Measurements from ENCODE around the gene DPM2. TPM values are rescaled to one million over a fixed set of nuclear protein-coding genes. Genes with fewer than 3 reads are reported as not detected.

Gene DPM2
- total and polyA plus RNA-seq, 2 experiments from 2014 or later: 27.0 to 66.5 TPM

DNA sequence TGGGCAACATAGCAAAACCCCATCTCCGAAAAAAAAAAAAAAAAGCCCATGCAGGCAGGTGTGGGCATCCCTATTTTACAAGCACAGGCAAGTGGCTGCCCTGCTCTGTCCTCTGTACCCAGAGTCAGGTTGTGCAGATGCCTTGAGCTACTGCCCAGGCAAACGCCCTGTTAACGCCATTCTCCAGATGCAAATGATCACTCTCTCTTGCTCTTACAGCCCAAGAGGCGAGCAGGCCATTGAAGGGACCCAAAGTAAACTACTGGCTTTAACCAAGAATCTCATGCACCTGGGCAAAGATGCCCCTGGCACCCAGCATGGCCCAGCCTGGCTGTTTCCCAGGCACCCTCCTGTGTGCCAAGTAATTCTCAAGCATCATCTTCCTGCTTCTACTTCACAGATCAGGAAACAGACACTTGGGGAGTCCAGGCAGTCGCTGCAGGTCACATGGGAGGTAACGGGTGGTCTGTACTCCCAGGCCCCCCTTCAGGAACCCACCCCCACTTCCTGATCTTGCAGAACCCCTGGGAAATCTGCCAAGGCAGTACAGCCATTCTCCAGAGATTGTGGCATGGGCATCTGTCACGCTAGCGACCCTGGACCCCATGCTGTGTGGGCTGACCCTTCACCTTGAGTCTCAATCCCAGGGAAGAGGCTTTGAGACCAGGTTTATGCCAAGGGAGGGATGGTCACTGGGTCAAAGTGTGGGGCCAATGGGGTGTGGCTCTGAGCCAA, 28.9 kb upstream of the DPM2 start:
- TF ChIP-seq EZH2 (IDR thresholded peaks at IDR 0.05; ENCODE audit: insufficient read depth, poor library complexity, severe bottlenecking) (no peak), EZH2phosphoT487 (IDR thresholded peaks at IDR 0.05; ENCODE audit: insufficient read depth, low read depth) (no peak)
- no peaks in the 10 kb centered on the region for H3K9me3 ChIP-seq (ENCODE audit: low read depth)
- no peaks in the 10 kb centered on the region for H3K36me3 ChIP-seq (ENCODE audit: low read depth)
- H3F3A ChIP-seq (ENCODE audit: insufficient read depth): peaks cover 25% of the 10 kb centered on the region
- H3K9ac ChIP-seq: peak overlapping the region; percentile 91
- peak overlapping the region; percentile 99 for H3K27ac ChIP-seq
- no peak overlapping the region for H3K4me2 ChIP-seq (ENCODE audit: unreplicated experiment)
- in situ Hi-C loops (cut with MboI): no loop called here
- H3K27me3 ChIP-seq (replicated peaks; ENCODE audit: insufficient read depth): no peaks in the 10 kb centered on the region
- no peaks in the 10 kb centered on the region for H3K9me2 ChIP-seq (ENCODE audit: insufficient read depth)
- WGBS, 2 experiments (ENCODE audit: low coverage in 1 of 2, low lambda C conversion rate in 2 of 2, missing lambda C conversion rate in 2 of 2): 50 to 51% methylated on average over 8 of the region's 8 CpGs
- peaks cover 81% of the 10 kb centered on the region for H3K79me2 ChIP-seq (ENCODE audit: insufficient read depth)
- peaks cover 55% of the 10 kb centered on the region for H3K4me1 ChIP-seq (ENCODE audit: insufficient read depth)
- no peaks in the 10 kb centered on the region for H4K20me1 ChIP-seq (ENCODE audit: insufficient read depth)
- no peak overlapping the region for H3K4me3 ChIP-seq
- DNase-seq: no peak
- no peak overlapping the region for H2AFZ ChIP-seq

DNA sequence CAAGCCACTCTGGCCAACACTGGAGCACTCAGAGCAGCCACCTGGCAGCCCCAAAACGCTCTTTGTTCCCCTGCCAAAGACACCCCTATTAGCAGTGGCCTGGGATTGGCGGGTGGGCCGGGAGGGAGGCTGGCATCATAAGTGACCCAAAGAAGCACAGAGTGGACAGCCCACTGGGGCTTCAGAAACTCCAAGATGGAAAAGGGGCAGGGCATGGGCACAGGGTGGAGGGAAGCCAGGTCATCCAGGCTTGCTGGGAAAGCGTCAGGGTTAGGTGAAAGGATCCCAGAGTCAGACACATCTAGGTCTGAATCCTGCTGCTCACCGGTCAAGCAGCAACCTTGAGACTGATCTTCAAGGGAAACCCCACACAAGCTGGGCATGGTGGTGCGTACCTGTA, 28.3 kb upstream of the DPM2 start:
- no peaks in the 10 kb centered on the region for H3K9me3 ChIP-seq (ENCODE audit: low read depth)
- no peaks in the 10 kb centered on the region for H3K9me2 ChIP-seq (ENCODE audit: insufficient read depth)
- TF ChIP-seq EZH2 (IDR thresholded peaks at IDR 0.05; ENCODE audit: insufficient read depth, poor library complexity, severe bottlenecking) (no peak), EZH2phosphoT487 (IDR thresholded peaks at IDR 0.05; ENCODE audit: insufficient read depth, low read depth) (no peak)
- no peaks in the 10 kb centered on the region for H3K36me3 ChIP-seq (ENCODE audit: low read depth)
- in situ Hi-C loops (cut with MboI): no loop called here
- peaks cover 25% of the 10 kb centered on the region for H3F3A ChIP-seq (ENCODE audit: insufficient read depth)
- peak overlapping the region; percentile 40 for H3K4me2 ChIP-seq (ENCODE audit: unreplicated experiment)
- peak overlapping the region; percentile 27; the same call in 1 of the 2 replicates for H2AFZ ChIP-seq
- DNase-seq: peak; percentile 58
- H3K4me3 ChIP-seq: peak overlapping the region; percentile 14; the same call in 1 of the 2 replicates
- peaks cover 82% of the 10 kb centered on the region for H3K79me2 ChIP-seq (ENCODE audit: insufficient read depth)
- peaks cover 54% of the 10 kb centered on the region for H3K4me1 ChIP-seq (ENCODE audit: insufficient read depth)
- H3K27me3 ChIP-seq (replicated peaks; ENCODE audit: insufficient read depth): no peaks in the 10 kb centered on the region
- peak overlapping the region; percentile 99 for H3K27ac ChIP-seq
- 23 to 28% methylated on average over 6 of the region's 6 CpGs for WGBS, 2 experiments (ENCODE audit: low coverage in 1 of 2, low lambda C conversion rate in 2 of 2, missing lambda C conversion rate in 2 of 2)
- peak overlapping the region; percentile 91 for H3K9ac ChIP-seq
- no peaks in the 10 kb centered on the region for H4K20me1 ChIP-seq (ENCODE audit: insufficient read depth)

DNA sequence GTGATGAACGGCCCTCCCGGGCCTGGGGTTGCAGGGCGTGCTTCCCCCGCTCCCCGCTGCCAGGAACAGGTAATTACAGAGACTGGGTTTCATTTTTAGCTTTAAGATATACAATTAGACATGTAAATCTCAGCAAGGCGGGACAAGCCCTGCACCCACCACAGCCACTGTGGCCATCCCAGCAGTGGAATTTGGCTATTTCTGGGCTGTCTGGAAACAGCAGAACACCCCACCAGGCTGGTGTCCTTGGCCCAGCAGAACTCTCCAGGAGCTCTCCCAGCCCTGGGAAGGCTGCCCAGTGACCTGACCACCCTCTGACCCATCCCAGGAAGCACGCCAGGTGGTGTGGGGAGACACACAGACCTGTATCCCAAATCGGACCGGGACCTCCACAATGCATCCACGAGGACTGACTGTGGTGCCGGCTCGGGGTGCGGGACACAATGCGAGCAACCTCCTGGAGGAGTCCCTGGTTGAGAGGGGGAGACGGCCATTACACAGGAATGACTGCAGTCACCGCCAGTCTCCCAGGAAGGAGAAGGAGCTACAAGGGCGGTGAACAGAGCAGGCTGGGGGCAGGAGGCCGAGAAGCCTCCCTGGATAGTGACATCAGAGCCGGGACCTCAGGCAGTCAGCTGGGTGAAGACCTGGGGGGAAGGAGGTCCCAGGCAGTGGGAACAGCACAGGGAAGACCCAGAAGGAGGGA, 25.9 kb upstream of the DPM2 start:
- H3K27ac ChIP-seq: no peak overlapping the region
- TF ChIP-seq EZH2 (IDR thresholded peaks at IDR 0.05; ENCODE audit: insufficient read depth, poor library complexity, severe bottlenecking) (no peak), EZH2phosphoT487 (IDR thresholded peaks at IDR 0.05; ENCODE audit: insufficient read depth, low read depth) (no peak)
- no peaks in the 10 kb centered on the region for H3K9me3 ChIP-seq (ENCODE audit: low read depth)
- H4K20me1 ChIP-seq (ENCODE audit: insufficient read depth): no peaks in the 10 kb centered on the region; the same call in 1 of the 2 replicates
- H3K9ac ChIP-seq: 0 out of 2 replicates have a peak overlapping the region, but pooled peaks have one; percentile 5
- H2AFZ ChIP-seq: no peak overlapping the region
- H3K27me3 ChIP-seq (replicated peaks; ENCODE audit: insufficient read depth): no peaks in the 10 kb centered on the region
- H3K36me3 ChIP-seq (ENCODE audit: low read depth): no peaks in the 10 kb centered on the region
- peaks cover 16% of the 10 kb centered on the region; the same call in 1 of the 2 replicates for H3F3A ChIP-seq (ENCODE audit: insufficient read depth)
- H3K4me2 ChIP-seq (ENCODE audit: unreplicated experiment): no peak overlapping the region
- 77 to 78% methylated on average over 19 of the region's 19 CpGs for WGBS, 2 experiments (ENCODE audit: low coverage in 1 of 2, low lambda C conversion rate in 2 of 2, missing lambda C conversion rate in 2 of 2)
- peaks cover 41% of the 10 kb centered on the region for H3K4me1 ChIP-seq (ENCODE audit: insufficient read depth)
- peaks cover 84% of the 10 kb centered on the region for H3K79me2 ChIP-seq (ENCODE audit: insufficient read depth)
- in situ Hi-C loops (cut with MboI): no loop called here
- DNase-seq: no peak
- no peaks in the 10 kb centered on the region for H3K9me2 ChIP-seq (ENCODE audit: insufficient read depth)
- H3K4me3 ChIP-seq: no peak overlapping the region

GRCh38 chr9:127963041-127963358, 25.3 kb upstream of the DPM2 start:
- TF ChIP-seq EZH2phosphoT487 (IDR thresholded peaks at IDR 0.05; ENCODE audit: insufficient read depth, low read depth) (no peak), EZH2 (IDR thresholded peaks at IDR 0.05; ENCODE audit: insufficient read depth, poor library complexity, severe bottlenecking) (no peak)
- Histone ChIP-seq H3K27me3 (replicated peaks; ENCODE audit: insufficient read depth) (no peaks in the 10 kb centered on the region), H3K79me2 (ENCODE audit: insufficient read depth) (peaks cover 83% of the 10 kb centered on the region), H2AFZ (no peak overlapping the region), H4K20me1 (ENCODE audit: insufficient read depth) (no peaks in the 10 kb centered on the region; the same call in 1 of the 2 replicates), H3K4me3 (no peak overlapping the region), H3K9ac (0 out of 2 replicates have a peak overlapping the region, but pooled peaks have one; percentile 5), H3K4me1 (ENCODE audit: insufficient read depth) (peaks cover 36% of the 10 kb centered on the region), H3F3A (ENCODE audit: insufficient read depth) (0 out of 2 replicates have a peak, but pooled peaks cover 11% of the 10 kb centered on the region), H3K9me2 (ENCODE audit: insufficient read depth) (no peaks in the 10 kb centered on the region), H3K27ac (no peak overlapping the region), H3K36me3 (ENCODE audit: low read depth) (no peaks in the 10 kb centered on the region), H3K9me3 (ENCODE audit: low read depth) (no peaks in the 10 kb centered on the region), H3K4me2 (ENCODE audit: unreplicated experiment) (no peak overlapping the region)
- no peak for DNase-seq
- in situ Hi-C loops (cut with MboI): no loop called here
- WGBS, 2 experiments (ENCODE audit: low coverage in 1 of 2, low lambda C conversion rate in 2 of 2, missing lambda C conversion rate in 2 of 2): 79 to 81% methylated on average over 3 of the region's 3 CpGs
